GM15510 (cell line): ENCODE results near the gene TGFBR1.
A peak's percentile ranks its signal among the peaks of the same experiment; 100 is the strongest.

Experiments used
- POLR2A ChIP-seq: IDR thresholded peaks from 3 replicates; pipeline ENCODE4 v1.6.1; 2011; ENCODE audit warnings: borderline replicate concordance; ENCODE audit not compliant: insufficient read length; ENCODE audit errors: extremely low read depth

The TGFBR1 gene

GRCh38 chr9:99092643-99093491 is 12.0 kb upstream of the TGFBR1 start:
- no peak for TF ChIP-seq POLR2A

- TF ChIP-seq POLR2A = no peak
These were observed 11.5 kb upstream of the TGFBR1 start for GRCh38 chr9:99093492-99093791.

- no peak for TF ChIP-seq POLR2A
These were observed 9.3 kb upstream of the TGFBR1 start for GRCh38 chr9:99095565-99095964.

- no peak for TF ChIP-seq POLR2A
These were observed 8.5 kb upstream of the TGFBR1 start for GRCh38 chr9:99096409-99096808.

- no peak for TF ChIP-seq POLR2A
These were observed 3.6 kb upstream of the TGFBR1 start for GRCh38 chr9:99101271-99101670.

- TF ChIP-seq POLR2A = no peak
These were observed 3.1 kb upstream of the TGFBR1 start for GRCh38 chr9:99101812-99102211.

- TF ChIP-seq POLR2A = no peak
These were observed 1.6 kb upstream of the TGFBR1 start for GRCh38 chr9:99103054-99103895.

- no peak for TF ChIP-seq POLR2A
These were observed 933 bp upstream of the TGFBR1 start for GRCh38 chr9:99103901-99104458.

- peak; percentile 88 for TF ChIP-seq POLR2A
These were observed 485 bp downstream of the TGFBR1 start for GRCh38 chr9:99105152-99106043.

GRCh38 chr9:99106044-99106375 is 1.1 kb downstream of the TGFBR1 start:
- no peak for TF ChIP-seq POLR2A

GRCh38 chr9:99107421-99107820 is 2.5 kb downstream of the TGFBR1 start:
- no peak for TF ChIP-seq POLR2A

- no peak for TF ChIP-seq POLR2A
These were observed 3.2 kb downstream of the TGFBR1 start for GRCh38 chr9:99108131-99108530.

GRCh38 chr9:99109522-99109921 is 4.6 kb downstream of the TGFBR1 start:
- no peak for TF ChIP-seq POLR2A

GRCh38 chr9:99112750-99113413 is 8.0 kb downstream of the TGFBR1 start:
- TF ChIP-seq POLR2A = no peak
